ENCODE results near the gene NSD2.
A peak's percentile ranks its signal among the peaks of the same experiment; 100 is the strongest.
"Not testable (repeated sequence)": the region's sequence is repeated elsewhere in the genome, so short reads cannot be mapped to it uniquely, and the experiment has no call there.

Gene NSD2

GRCh38 chr4:1992468-1993168, 121.4 kb downstream of the NSD2 start:
- Histone ChIP-seq H3K4me1 (ENCODE audit: insufficient read depth, low read length) (no peaks in the 10 kb centered on the region), H3K9ac (ENCODE audit: low read length) (no peak overlapping the region), H3K27ac (ENCODE audit: low read depth, low read length) (no peak overlapping the region), H3K27me3 (ENCODE audit: control insufficient read depth in 1 of 2, insufficient read depth in 2 of 2, low read length in 2 of 2) (no peaks in the 10 kb centered on the region), H3K9me3 (ENCODE audit: low read length) (no peaks in the 10 kb centered on the region), H3K36me3 (ENCODE audit: insufficient read depth, low read length) (peaks cover 29% of the 10 kb centered on the region), H3K4me3 (ENCODE audit: low read depth in 1 of 2, low read length in 2 of 2) (no peak overlapping the region)

GRCh38 chr4:1993169-1993516, 122.0 kb downstream of the NSD2 start:
- peaks cover 23% of the 10 kb centered on the region for H3K36me3 ChIP-seq (ENCODE audit: insufficient read depth, low read length)
- no peaks in the 10 kb centered on the region for H3K27me3 ChIP-seq (ENCODE audit: control insufficient read depth in 1 of 2, insufficient read depth in 2 of 2, low read length in 2 of 2)
- no peaks in the 10 kb centered on the region for H3K9me3 ChIP-seq (ENCODE audit: low read length)
- no peak overlapping the region for H3K27ac ChIP-seq (ENCODE audit: low read depth, low read length)
- no peak overlapping the region for H3K9ac ChIP-seq (ENCODE audit: low read length)
- no peaks in the 10 kb centered on the region for H3K4me1 ChIP-seq (ENCODE audit: insufficient read depth, low read length)
- no peak overlapping the region for H3K4me3 ChIP-seq (ENCODE audit: low read depth in 1 of 2, low read length in 2 of 2)

GRCh38 chr4:1993718-1994516, 122.7 kb downstream of the NSD2 start:
- not testable (repeated sequence) for H3K4me1 ChIP-seq (ENCODE audit: insufficient read depth, low read length); H3K4me3 ChIP-seq (ENCODE audit: low read depth in 1 of 2, low read length in 2 of 2); H3K27ac ChIP-seq (ENCODE audit: low read depth, low read length); H3K27me3 ChIP-seq (ENCODE audit: control insufficient read depth in 1 of 2, insufficient read depth in 2 of 2, low read length in 2 of 2); H3K9me3 ChIP-seq (ENCODE audit: low read length); H3K9ac ChIP-seq (ENCODE audit: low read length)
- peaks cover 18% of the 10 kb centered on the region for H3K36me3 ChIP-seq (ENCODE audit: insufficient read depth, low read length)

GRCh38 chr4:1994938-1995337, 123.7 kb downstream of the NSD2 start:
- Histone ChIP-seq H3K9me3 (ENCODE audit: low read length) (no peaks in the 10 kb centered on the region), H3K4me3 (ENCODE audit: low read depth in 1 of 2, low read length in 2 of 2) (no peak overlapping the region), H3K27me3 (ENCODE audit: control insufficient read depth in 1 of 2, insufficient read depth in 2 of 2, low read length in 2 of 2) (no peaks in the 10 kb centered on the region), H3K27ac (ENCODE audit: low read depth, low read length) (no peak overlapping the region), H3K4me1 (ENCODE audit: insufficient read depth, low read length) (no peaks in the 10 kb centered on the region), H3K36me3 (ENCODE audit: insufficient read depth, low read length) (peaks cover 8% of the 10 kb centered on the region), H3K9ac (ENCODE audit: low read length) (no peak overlapping the region)

- H3K4me1 ChIP-seq (ENCODE audit: insufficient read depth, low read length): no peaks in the 10 kb centered on the region
- no peak overlapping the region for H3K27ac ChIP-seq (ENCODE audit: low read depth, low read length)
- H3K9ac ChIP-seq (ENCODE audit: low read length): no peak overlapping the region
- H3K9me3 ChIP-seq (ENCODE audit: low read length): no peaks in the 10 kb centered on the region
- no peaks in the 10 kb centered on the region for H3K27me3 ChIP-seq (ENCODE audit: control insufficient read depth in 1 of 2, insufficient read depth in 2 of 2, low read length in 2 of 2)
- no peak overlapping the region for H3K4me3 ChIP-seq (ENCODE audit: low read depth in 1 of 2, low read length in 2 of 2)
- no peaks in the 10 kb centered on the region for H3K36me3 ChIP-seq (ENCODE audit: insufficient read depth, low read length)
Observed at GRCh38 chr4:1996866-1997611, 125.8 kb downstream of the NSD2 start.

GRCh38 chr4:1997712-1998111, 126.5 kb downstream of the NSD2 start:
- H3K9me3 ChIP-seq (ENCODE audit: low read length): no peaks in the 10 kb centered on the region
- H3K36me3 ChIP-seq (ENCODE audit: insufficient read depth, low read length): no peaks in the 10 kb centered on the region
- no peak overlapping the region for H3K9ac ChIP-seq (ENCODE audit: low read length)

GRCh38 chr4:1998296-1998695, 127.1 kb downstream of the NSD2 start:
- H3K4me1 ChIP-seq (ENCODE audit: insufficient read depth, low read length): no peaks in the 10 kb centered on the region
- no peaks in the 10 kb centered on the region for H3K9me3 ChIP-seq (ENCODE audit: low read length)
- no peaks in the 10 kb centered on the region for H3K36me3 ChIP-seq (ENCODE audit: insufficient read depth, low read length)
- no peak overlapping the region for H3K4me3 ChIP-seq (ENCODE audit: low read depth in 1 of 2, low read length in 2 of 2)
- H3K27ac ChIP-seq (ENCODE audit: low read depth, low read length): no peak overlapping the region
- no peaks in the 10 kb centered on the region for H3K27me3 ChIP-seq (ENCODE audit: control insufficient read depth in 1 of 2, insufficient read depth in 2 of 2, low read length in 2 of 2)
- no peak overlapping the region for H3K9ac ChIP-seq (ENCODE audit: low read length)

More at GRCh38 chr4:1997712-1998111, 126.5 kb downstream of the NSD2 start:
- Histone ChIP-seq H3K4me1 (ENCODE audit: insufficient read depth, low read length) (no peaks in the 10 kb centered on the region), H3K27me3 (ENCODE audit: control insufficient read depth in 1 of 2, insufficient read depth in 2 of 2, low read length in 2 of 2) (no peaks in the 10 kb centered on the region), H3K27ac (ENCODE audit: low read depth, low read length) (no peak overlapping the region), H3K4me3 (ENCODE audit: low read depth in 1 of 2, low read length in 2 of 2) (no peak overlapping the region)

- H3K27me3 ChIP-seq (ENCODE audit: control insufficient read depth in 1 of 2, insufficient read depth in 2 of 2, low read length in 2 of 2); H3K9me3 ChIP-seq (ENCODE audit: low read length); H3K27ac ChIP-seq (ENCODE audit: low read depth, low read length); H3K36me3 ChIP-seq (ENCODE audit: insufficient read depth, low read length); H3K4me1 ChIP-seq (ENCODE audit: insufficient read depth, low read length); H3K4me3 ChIP-seq (ENCODE audit: low read depth in 1 of 2, low read length in 2 of 2); H3K9ac ChIP-seq (ENCODE audit: low read length): not testable (repeated sequence)
Observed at GRCh38 chr4:1999308-1999707, 128.1 kb downstream of the NSD2 start.

- not testable (repeated sequence) for H3K27me3 ChIP-seq (ENCODE audit: control insufficient read depth in 1 of 2, insufficient read depth in 2 of 2, low read length in 2 of 2); H3K4me3 ChIP-seq (ENCODE audit: low read depth in 1 of 2, low read length in 2 of 2); H3K9me3 ChIP-seq (ENCODE audit: low read length); H3K4me1 ChIP-seq (ENCODE audit: insufficient read depth, low read length); H3K9ac ChIP-seq (ENCODE audit: low read length); H3K36me3 ChIP-seq (ENCODE audit: insufficient read depth, low read length); H3K27ac ChIP-seq (ENCODE audit: low read depth, low read length)
Observed at GRCh38 chr4:2003361-2003760, 132.2 kb downstream of the NSD2 start.

- Histone ChIP-seq H3K9me3 (ENCODE audit: low read length) (no peaks in the 10 kb centered on the region), H3K27me3 (ENCODE audit: control insufficient read depth in 1 of 2, insufficient read depth in 2 of 2, low read length in 2 of 2) (no peaks in the 10 kb centered on the region), H3K9ac (ENCODE audit: low read length) (no peak overlapping the region), H3K4me3 (ENCODE audit: low read depth in 1 of 2, low read length in 2 of 2) (no peak overlapping the region), H3K27ac (ENCODE audit: low read depth, low read length) (no peak overlapping the region), H3K4me1 (ENCODE audit: insufficient read depth, low read length) (peaks cover 9% of the 10 kb centered on the region), H3K36me3 (ENCODE audit: insufficient read depth, low read length) (no peaks in the 10 kb centered on the region)
Observed at GRCh38 chr4:2006367-2006766, 135.2 kb downstream of the NSD2 start.

- no peak overlapping the region for H3K27ac ChIP-seq (ENCODE audit: low read depth, low read length)
- H3K9ac ChIP-seq (ENCODE audit: low read length): peak overlapping the region; percentile 44
- peak overlapping the region; percentile 63 to 96 for H3K4me3 ChIP-seq (ENCODE audit: low read depth in 1 of 2, low read length in 2 of 2)
Observed at GRCh38 chr4:2006956-2007653, 135.9 kb downstream of the NSD2 start.

More at GRCh38 chr4:2006956-2007653, 135.9 kb downstream of the NSD2 start:
- no peaks in the 10 kb centered on the region for H3K36me3 ChIP-seq (ENCODE audit: insufficient read depth, low read length)
- H3K4me1 ChIP-seq (ENCODE audit: insufficient read depth, low read length): peaks cover 9% of the 10 kb centered on the region
- H3K27me3 ChIP-seq (ENCODE audit: control insufficient read depth in 1 of 2, insufficient read depth in 2 of 2, low read length in 2 of 2): no peaks in the 10 kb centered on the region
- H3K9me3 ChIP-seq (ENCODE audit: low read length): no peaks in the 10 kb centered on the region
